HG03460 (cell line): ENCODE measurements around the gene TRIP10.

ENCODE experiments used
- ATAC-seq: cut with Tn5 transposase; IDR thresholded peaks from one replicate; pipeline ENCODE4 v1.9.1; 2021; ENCODE audit not compliant: unreplicated experiment

The TRIP10 gene

DNA sequence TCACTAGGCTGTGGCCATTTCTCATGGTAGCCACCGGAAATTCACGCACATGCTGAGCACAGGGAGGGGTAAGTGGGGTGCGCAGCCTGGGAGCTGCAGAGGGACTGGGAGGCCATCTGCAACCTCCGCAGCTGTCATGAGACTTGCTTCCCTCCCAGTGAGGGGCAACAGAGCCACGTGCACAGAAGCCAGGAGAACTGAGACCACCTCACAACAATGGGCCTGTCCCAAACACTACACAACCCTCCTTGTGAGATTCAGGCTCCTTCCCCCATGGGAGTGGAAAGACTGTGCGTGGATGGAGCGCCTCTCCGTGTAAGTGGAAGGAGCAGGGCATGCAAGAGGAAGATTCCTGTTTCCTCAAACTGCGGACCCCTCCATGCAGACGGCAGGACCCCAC is 27.9 kb upstream of the TRIP10 start:
- ATAC-seq = no peak

DNA sequence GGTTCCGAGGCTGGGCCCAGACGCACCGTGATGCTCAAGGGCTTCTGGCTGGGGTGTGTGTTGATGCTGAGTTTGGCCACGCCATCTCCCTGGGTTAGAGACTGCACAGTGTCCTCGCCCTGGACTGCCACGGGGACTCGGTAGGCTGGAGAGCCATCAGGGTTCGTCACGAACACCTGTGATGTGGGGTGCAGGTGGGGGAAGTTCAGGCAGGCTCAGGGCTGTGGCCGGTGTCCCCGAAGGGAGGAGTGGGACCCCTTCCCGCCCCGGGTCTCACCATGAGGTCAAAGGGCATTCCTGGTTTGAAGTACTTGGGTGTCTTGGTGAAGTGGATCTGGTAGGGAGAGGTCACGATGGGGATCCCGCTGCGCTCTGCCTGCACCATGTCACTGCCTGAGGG is 27.2 kb upstream of the TRIP10 start:
- no peak for ATAC-seq

DNA sequence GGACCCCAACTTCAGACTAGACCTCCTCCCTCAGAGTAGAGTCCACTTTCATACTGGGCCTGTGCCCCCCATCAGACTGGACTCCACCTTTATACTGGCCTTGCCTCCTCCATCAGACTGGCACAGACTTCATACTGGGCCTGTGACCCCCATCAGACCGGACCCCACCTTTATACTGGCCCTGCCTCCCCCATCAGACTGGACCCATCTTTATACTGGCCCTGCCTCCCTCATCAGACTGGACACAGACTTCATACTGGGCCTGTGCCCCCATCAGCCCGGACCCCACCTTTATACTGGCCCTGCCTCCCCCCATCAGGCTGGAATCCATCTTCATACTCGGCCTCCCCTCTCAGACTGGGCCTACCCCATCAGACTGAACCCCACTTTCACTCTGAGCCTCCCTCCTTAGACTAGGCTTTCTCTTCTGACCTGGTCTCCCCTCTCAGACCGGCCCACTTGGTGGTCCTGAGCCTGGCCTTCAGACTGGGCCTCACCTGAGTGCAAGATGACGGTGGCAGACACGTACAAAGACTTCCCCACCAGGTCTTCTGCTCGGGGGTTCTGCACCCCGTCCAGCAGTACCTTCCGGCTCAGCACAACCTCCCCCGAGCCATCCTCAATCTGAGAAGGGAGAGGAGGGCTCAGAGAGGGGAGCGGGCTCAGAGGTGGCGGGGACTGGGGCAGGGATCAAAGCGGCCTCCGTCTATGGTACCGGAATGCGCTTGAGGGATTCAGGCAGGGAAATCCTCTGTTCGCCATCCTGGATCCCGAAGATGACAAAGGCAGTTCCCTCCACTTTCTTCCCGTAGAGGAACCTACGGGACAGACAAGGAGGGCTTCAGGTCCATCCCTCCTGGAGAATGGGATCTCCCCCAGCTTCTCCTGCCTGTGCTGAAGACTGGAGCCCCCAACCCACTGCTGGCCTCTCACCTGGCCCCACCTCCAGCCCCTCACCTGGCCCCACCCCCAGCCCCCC is 26.5 kb upstream of the TRIP10 start:
- no peak for ATAC-seq

DNA sequence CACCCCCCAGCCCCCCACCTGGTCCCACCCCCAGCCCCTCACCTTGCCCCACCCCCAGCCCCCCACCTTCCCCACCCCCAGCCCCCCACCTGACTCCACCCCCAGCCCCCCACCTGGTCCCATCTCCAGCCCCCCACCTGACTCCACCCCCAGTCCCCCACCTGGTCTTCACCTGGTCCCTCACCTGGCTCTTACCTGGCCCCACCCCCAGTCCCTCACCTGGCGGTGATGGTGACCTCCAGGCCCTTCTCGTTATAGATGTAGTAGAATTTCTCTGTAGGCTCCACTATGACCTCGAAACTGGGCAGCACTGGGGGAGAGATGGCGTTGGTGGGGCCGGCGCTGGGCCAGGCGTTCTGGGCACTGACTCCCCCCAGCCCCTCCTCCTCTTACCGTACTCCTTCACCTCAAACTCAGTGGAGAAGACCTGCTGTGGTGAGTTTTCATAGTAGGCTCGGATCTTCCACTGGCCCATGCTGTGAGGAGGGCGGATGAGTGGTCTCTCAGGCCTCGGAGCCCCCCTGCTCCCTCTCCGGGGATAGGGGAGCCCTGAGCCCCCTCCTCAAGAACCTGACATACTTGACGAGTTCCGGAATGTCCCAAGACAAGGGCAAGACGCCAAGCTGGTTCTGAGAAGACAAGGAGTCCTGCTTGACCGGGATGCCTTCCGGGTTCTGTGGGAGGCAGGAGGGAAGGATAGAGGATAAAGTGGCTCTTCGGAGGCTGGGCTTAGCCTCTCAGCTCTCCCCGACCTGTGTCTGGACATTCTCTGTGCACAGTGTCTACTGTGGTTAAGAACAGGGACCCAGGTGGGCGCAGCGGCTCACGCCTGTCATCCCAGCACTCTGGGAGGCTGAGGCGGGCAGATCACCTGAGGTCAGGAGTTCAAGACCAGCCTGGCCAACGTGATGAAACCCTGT is 25.4 kb upstream of the TRIP10 start:
- ATAC-seq = no peak

DNA sequence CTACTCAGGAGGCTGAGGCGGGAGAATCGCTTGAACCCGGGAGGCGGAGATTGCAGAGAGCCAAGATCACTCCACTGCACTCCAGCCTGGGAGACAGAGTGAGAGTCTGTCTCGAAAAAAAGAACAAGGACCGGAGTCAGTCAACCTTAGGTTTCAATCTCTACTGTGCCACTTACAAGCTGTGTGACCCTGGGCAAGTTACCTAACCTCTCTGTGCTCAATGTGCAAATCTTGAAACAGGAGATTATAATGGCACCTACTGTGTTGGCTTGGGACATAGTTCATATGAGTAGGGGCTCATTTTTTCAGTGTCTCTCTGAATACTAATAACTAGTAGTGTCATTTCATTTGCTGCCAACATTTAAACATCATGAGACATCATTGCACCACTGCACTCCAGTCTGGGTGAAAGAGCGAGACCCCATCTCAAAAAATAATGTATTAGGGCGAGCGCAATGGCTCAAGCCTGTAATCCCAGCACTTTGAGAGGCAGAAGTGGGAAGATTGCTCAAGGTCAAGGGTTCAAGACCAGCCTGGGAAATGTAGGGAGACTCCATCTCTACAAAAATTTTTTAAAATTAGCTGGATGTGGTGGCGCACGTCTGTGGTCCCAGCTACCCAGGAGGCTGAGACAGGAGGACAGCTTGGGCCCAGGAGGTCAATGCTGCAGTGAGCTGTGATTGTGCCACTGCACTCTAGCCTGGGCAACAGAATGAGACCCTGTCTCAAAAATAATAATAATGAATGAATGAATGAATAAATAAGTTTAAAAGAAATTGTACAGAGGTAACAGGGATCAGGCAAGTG is 24.5 kb upstream of the TRIP10 start:
- no peak for ATAC-seq

DNA sequence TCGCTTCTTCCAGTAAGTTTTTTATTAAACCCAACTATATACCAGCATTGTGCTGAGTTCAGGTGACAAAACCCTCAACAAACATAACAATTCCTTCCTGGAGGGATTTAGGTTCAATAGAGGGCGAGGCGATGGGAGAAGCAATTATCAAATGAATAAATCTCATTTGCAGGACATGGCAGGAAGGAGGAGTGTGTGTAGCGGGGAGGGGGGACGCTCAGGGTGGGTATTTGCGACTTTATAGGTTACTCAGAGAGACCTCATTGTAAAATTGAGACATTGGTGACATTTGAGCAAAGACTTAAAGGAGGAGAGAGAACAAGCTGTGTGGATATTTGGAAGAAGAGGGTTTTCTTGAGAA is 22.9 kb upstream of the TRIP10 start:
- ATAC-seq = no peak

DNA sequence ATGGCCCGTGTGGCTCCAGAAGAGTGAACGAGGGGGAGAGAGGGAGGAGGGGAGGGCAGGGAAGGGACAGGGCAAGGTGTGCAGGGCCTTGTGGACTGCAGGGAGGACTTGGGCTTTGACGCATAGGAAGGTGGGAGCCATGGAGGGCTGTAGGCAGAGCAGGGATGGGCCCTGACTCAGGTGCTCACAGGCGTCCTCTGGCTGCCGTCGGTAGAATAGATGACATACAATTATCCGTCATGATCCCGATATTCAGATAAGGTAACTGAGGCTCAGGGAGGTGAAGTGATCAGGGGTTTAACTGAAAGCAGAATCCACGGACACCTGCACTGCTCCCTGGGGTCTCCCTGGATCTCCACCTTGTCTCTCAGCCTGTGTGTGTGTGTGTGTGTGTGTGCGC is 22.4 kb upstream of the TRIP10 start:
- no peak for ATAC-seq

DNA sequence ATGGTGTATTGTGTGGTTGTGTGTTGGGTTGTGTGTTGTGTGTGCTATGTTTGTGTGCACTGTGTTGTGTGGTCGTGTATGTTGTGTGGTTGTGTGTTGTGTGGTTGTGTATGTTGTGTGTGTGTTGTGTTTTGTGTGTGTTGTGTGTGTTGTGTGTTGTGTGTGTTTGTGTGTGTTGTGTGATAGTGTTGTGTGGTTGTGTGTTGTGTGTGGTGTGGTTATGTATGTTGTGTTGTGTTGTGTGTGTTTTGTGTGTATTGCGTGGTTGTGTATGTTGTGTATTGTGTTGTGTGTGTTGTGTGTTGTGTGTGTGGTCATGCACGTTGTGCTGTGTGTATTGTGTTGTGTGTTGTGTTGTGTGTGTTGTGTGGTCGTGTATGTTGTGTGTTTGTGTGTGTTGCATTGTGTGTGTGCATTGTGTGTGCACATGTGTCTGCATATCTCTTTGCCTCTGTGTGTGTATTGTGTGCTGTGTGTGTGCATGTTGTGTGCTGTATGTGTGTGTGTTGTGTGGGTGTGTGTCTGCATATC is 22.0 kb upstream of the TRIP10 start:
- no peak for ATAC-seq

DNA sequence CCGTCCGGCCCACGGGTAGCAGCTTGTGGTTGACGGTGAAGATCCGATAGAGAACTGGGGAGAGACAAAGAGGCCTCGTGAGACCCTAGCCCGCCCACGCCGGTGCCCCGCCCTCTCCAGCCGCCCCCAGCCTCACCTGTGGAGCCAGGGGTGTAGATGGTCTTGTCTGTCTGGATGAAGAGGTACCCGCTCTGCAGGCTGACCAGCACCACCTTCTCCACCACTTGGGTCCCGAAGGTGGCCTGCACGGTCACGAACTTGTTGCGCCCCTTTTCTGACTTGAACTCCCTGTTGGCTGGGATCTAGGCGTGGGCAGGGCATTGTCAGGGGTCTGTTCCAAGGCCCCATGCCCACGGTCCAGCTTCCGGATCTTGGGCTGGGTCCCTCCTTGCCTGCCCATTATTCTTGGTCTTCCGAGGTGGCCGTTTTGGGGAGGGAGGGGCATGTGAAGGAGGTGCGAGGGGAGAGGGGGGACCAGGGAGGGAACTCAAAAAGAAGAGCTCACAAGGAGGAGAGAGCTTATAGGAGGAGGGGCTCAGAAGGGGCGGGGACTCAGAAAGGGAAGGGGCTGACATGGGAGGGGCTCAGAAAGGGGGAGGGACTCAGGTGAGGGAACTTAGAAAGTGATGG is 21.3 kb upstream of the TRIP10 start:
- no peak for ATAC-seq

DNA sequence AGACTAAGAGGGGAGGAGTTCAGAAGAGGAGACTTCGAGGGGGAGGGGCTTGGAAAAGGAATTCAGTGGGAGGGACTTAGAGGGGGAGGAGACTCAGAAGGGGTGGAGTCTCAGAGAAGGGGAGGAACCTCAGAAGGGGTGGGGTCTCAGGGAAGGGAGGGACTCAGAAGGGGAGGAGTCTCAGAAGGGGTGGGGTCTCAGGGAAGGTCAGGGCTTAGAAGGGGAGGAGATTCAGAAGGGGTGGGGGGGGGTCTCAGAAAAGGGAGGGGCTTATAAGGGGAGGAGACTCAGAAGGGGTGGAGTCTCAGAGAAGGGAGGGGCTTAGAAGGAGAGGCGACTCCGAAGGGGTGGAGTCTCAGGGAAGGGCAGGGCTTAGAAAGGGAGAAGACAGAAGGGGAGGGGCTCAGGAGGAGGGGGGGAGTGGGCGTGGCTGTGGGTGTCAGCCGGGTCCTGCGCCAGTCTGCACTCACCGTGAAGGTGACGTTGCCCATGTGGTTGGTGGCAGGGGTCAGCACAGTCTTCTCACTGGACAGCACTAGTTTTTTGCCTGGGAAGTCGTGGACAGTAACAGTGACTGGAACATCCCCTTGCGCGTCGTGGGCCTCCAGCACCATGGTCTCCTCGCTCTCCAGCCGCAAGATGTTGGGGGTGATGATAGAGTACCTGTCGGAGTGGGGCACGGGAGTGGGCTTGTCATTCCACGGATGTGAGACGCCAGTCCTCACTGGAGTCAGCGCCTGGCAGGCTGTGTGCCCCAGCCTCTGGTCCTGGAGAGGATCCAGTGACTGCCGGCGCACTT is 20.5 kb upstream of the TRIP10 start:
- no peak for ATAC-seq

DNA sequence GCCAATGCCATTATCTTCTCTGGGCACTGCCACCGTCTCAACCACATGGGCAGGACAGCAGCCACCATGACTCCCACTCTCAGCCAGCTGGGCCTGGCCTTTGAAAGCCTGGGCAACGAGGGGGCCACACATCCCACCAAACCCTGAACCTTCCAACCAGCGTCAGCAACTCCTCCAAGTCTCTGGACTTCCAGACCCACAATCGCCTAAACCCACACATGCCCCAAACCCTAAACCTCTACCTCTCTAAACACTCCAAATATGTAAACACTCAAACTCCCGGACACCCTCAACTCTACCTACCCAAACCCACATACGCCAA is 20.0 kb upstream of the TRIP10 start:
- no peak for ATAC-seq

DNA sequence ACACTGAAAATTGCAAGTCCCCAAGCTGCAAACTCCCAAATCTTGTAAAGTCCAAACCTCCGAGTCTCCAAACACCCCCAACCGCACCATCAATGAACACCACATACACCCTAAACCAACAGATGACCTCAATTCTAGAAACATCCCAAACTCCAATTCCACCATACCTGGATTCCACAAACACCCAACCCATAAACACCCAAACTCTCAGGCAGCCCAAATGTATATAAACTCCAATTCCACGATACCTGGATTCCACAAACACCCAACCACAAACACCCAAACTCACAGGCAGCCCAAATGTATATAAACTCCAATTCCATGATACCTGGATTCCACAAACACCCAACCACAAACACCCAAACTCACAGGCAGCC is 19.5 kb upstream of the TRIP10 start:
- ATAC-seq = no peak

DNA sequence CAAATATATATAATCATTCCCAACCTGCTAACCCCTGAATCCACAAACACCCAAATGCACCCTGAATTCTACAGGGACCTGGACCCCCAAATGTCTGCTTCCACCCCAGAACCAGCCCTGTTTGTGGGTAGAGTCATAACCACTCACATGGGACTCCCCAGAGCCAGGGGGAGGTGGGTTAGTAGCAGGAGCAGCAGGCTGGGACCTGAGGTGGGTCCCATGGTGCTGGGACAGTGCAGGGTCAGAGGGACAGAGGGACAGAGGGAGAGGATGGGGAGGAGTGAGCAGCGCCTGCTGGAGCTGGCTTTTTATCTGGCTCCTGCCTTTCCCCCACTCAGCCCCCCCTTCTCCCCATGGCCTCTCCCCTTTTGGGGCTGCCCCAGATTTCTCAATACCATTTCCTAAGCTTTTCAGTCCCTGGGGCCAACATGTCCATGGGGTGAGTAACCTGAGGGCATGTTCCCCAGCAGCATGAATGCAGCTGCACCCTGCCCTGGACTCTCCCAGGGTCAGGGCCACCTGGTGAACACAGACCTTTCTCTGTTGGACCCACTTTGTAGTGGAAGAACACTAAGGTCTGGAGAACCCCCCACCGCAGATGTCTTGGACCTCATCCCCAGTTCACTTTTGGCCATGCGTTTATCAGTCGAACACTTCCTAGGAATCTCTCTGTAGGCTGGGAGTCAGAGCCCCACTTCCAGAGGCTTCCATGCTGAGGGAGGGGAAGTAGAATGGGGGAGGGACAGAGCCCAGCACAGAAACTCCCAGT is 18.9 kb upstream of the TRIP10 start, which contains the start of gene C3:
TSS of gene C3 (minus strand) at position 282 of the 769 bp plus-strand sequence. CDS start at position 221, 61 bp downstream.
- ATAC-seq = no peak

DNA sequence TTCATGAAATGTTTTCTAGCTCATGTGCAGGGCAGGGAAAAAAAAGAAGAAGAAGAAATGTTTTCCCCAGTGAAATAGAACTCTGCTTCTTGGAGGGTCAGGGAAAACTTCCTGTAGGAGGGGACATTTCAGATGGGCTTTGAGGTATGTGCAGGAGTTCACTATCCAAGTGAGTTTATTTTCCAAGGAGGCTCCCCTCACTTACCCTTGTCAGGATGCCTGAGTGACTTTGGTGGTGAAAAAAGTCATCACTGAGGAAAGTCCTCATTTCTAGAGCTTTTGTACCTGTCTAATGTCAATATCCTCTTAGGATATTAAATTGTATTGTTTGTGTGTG is 18.4 kb upstream of the TRIP10 start:
- ATAC-seq = no peak

DNA sequence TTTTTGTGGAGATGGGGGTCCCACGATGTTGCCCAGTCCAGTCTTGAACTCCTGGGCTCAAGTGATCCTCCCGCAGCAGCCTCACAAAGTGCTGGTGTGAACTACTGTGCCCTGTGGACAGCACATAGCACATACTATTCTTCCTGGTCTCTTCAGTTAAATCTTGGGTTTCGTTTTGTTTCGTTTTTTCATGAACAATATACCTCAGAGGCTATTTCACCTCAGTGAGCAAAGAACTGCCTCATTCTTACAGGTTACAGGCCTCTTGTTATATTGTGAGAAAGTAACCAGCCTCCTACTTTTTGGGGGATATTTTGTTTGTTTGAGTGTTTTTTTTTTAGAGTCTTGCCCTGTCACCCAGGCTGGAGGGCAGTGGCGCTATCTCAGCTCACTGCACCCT is 17.7 kb upstream of the TRIP10 start:
- ATAC-seq = peak; percentile 73

DNA sequence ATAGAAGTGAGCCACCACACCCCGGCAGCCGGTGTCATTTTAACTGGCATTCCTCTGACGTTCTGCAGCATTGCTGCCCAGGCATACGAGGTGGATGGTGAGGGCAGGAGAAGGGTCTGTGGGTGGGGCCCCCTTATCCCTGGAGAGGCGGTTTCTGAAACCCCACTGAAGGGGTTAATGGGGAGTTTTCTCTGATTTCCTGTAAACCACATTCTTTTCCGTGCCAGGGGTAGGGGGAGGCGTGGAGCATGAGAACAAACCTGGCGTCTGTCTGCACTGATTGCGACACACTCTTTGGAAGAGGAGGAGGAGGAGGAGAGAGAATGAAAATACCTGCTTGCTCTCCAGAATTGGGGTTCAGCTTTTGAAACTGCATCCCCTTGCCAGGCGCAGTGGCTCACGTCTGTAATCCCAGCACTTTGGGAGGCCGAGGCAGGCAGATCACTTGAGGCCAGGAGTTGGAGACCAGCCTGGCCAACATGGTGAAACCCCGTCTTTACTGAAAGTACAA is 16.3 kb upstream of the TRIP10 start:
- ATAC-seq = no peak

DNA sequence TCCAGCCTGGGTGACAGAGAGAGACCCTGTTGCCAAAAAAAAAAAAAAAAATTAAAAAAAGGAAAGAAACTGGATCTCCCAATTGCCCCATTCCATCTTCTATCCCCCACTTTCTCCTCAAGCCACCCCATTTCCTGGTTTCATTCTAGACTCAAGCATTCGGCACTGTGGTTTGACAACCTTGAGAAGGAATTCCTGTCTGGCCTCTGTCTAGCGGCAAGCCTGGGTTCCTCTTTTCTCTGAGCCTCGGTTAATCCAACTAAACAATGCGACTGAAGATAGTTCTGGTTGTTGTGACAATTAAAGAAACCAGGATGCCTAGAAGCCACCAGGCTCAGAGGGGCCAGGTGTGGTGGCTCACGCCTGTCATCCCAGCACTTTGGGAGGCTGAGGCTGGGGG is 15.7 kb upstream of the TRIP10 start:
- no peak for ATAC-seq

DNA sequence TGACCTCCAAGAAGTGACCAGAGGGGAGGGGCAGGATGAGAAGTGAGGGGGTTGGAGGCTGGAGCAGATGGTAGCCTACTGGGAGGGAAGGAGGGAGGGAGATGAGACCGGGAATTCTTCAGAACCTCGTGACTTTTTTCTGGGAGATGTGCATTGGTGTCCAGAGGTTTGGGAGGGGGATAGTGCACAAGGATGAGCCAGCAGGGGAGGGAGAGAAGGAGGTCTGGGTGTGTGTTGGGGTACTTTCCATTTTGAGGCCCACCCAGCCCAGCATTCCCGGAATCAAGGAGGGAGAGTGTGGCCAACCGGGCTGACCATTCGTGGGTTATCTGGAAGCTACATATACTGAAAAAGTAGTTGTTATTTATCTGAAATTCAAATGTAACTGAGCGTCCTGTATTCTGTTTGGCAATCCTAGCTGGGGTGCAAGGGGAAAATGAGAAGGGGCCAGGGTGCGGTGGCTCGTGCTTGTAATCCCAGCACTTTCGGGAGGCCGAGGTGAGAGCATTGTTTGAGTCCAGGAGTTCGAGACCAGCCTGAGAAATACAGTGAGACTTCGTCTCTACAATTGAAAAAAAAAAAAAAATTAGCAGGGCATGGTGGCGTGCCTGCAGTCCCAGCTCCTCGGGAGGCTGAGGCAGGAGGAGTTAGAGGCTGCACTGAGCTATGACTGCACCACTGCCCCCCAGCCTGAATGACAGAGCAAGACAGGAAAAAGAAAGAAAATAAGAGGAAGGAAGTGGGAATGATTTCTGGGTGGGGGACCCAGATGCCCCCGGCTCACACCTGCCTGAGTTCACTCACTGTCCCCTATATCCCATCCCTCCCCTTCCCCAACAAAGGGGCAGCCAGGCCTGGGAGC is 14.6 kb upstream of the TRIP10 start:
- no peak for ATAC-seq
